Kidney epithelial cell (primary cell): Measurements from ENCODE around the gene SYCE1L. TPM values are rescaled to one million over a fixed set of nuclear protein-coding genes. Genes with fewer than 3 reads are reported as not detected.
"Not testable (repeated sequence)": the region's sequence is repeated elsewhere in the genome, so short reads cannot be mapped to it uniquely, and the experiment has no call there.

Experiments
- DNase-seq: peaks from one replicate; pipeline ENCODE4 v3.0.0-alpha.2; 2010; ENCODE audit warnings: low read depth
- H3K27me3 ChIP-seq: 2 replicates; pipeline ENCODE4 v1.6.0; 2011; ENCODE audit warnings: low read length; ENCODE audit not compliant: control insufficient read depth, insufficient read depth
- H3K36me3 ChIP-seq: 2 replicates; pipeline ENCODE4 v1.5.1; 2011; ENCODE audit warnings: low read length; ENCODE audit not compliant: control insufficient read depth, insufficient read depth
- H3K4me3 ChIP-seq: 2 replicates; pipeline ENCODE4 v1.5.1; 2011; ENCODE audit warnings: low read depth, mild to moderate bottlenecking, control low read depth, low read length
- total RNA-seq: library from RNA; depleted of rRNA; stranded (reverse); fragments of >200 nt; gene quantifications from 2 replicates; pipeline ENCODE4 v1.2.3, GENCODE V29; 2015
- TF ChIP-seq, protein P1 (sequence below): IDR thresholded peaks from 2 replicates; pipeline ENCODE4 v1.5.1; 2011; ENCODE audit warnings: mild to moderate bottlenecking, moderate library complexity, low read length, control low read depth, inconsistent platforms; ENCODE audit not compliant: insufficient read depth, poor library complexity, severe bottlenecking

Gene SYCE1L
- total RNA-seq, 1 donor from 2014 or later: 7.5 TPM

DNA sequence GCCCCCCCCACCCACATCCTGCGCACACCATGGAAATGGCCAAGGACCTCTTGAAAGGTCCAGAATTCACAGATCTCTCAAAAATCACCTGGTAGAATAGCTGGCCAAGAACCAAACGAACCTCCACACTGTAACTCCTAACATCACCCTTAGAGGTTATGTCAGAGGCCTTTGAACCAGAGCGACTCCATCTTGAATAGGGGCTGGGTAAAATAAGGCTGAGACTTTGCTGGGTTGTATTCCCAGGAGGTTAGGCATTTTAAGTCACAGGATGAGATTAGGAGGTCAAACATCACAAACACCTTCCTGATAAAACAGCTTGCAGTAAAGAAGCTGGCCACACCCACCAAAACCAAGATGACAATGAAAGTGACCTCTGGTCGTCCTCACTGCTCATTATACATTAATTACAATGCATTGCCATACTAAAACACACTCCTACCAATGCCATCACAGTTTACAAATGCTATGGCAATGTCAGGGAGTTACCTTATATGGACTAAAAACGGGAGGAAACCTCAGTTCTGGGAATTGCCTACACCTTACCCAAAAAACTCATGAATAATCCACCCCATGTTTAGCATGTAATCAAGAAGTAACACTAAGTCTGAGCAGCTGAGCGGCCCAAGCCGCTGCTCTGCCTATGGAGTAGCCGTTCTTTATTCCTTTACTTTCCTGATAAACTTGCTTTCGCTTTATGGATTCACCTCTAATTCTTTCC, 34.8 kb downstream of the SYCE1L start:
- no peaks in the 10 kb centered on the region for H3K36me3 ChIP-seq
- no peaks in the 10 kb centered on the region for H3K27me3 ChIP-seq
- no peak for DNase-seq
- TF ChIP-seq, protein P1, sequence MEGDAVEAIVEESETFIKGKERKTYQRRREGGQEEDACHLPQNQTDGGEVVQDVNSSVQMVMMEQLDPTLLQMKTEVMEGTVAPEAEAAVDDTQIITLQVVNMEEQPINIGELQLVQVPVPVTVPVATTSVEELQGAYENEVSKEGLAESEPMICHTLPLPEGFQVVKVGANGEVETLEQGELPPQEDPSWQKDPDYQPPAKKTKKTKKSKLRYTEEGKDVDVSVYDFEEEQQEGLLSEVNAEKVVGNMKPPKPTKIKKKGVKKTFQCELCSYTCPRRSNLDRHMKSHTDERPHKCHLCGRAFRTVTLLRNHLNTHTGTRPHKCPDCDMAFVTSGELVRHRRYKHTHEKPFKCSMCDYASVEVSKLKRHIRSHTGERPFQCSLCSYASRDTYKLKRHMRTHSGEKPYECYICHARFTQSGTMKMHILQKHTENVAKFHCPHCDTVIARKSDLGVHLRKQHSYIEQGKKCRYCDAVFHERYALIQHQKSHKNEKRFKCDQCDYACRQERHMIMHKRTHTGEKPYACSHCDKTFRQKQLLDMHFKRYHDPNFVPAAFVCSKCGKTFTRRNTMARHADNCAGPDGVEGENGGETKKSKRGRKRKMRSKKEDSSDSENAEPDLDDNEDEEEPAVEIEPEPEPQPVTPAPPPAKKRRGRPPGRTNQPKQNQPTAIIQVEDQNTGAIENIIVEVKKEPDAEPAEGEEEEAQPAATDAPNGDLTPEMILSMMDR: no peak
- H3K4me3 ChIP-seq: no peak overlapping the region

DNA sequence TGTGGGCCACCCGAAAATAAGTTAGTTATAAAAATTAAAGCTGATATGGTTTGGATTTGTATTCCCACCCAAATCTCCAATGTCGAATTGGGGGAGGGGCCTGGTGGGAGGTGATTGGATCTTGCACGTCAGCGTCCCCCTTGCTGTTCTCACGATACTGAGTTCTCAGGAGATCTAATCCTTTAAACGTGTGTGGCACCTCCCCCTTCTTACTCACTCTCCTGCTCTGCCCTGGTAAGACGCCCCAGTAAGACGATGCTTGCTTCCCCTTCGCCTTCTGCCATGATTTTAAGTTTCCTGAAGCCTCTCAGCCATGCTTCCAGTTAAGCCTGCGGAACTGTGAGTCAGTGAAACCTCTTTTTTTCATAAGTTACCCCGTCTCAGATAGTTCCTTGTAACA, 35.4 kb downstream of the SYCE1L start:
- TF ChIP-seq, protein P1: no peak
- Histone ChIP-seq H3K36me3 (no peaks in the 10 kb centered on the region), H3K27me3 (no peaks in the 10 kb centered on the region), H3K4me3 (no peak overlapping the region)
- no peak for DNase-seq

DNA sequence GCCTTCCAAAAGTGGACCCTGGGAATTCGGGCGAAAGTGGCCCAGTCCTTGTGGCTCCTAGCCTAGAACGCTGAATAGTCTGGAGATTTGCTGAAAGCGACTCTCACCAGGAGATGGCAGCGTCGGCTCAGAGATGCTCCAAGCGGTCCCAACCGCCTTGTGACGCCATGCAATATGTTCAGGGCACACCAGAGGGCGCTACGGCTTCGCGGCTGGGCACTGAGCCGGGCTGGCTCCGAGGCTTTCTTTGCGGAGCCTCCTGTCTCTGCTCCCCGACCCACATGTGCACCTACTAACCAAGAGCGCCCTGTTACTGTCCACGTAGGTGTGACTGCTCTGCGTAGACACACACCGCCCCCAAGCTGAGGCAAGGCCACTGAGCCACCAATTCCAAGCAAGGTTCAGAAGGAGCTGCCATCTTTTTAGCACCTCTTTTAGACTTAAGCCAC, 36.9 kb downstream of the SYCE1L start:
- Histone ChIP-seq H3K4me3 (no peak overlapping the region), H3K36me3 (peaks cover 1% of the 10 kb centered on the region), H3K27me3 (no peaks in the 10 kb centered on the region)
- TF ChIP-seq, protein P1: peak; percentile 99
- no peak for DNase-seq

DNA sequence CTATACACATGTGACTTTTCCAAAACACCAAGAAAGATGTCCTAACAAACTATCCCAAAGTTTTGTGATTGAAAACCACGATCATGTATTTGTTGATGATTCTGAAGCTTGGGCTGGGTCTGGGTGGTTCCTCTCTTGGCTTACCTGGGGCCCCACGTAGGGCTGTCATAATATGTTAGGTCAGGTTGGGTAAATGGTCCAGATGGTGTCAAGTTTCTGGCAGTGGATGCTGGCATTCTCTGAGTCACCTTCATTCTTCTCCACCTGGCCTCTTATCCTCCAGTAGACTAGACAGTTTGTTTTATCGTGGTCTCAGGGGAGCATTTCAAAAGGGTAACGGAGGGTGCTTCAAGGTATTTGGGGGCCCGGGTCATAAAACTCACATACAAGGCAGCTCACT, 39.4 kb downstream of the SYCE1L start:
- no peak overlapping the region for H3K4me3 ChIP-seq
- peaks cover 1% of the 10 kb centered on the region for H3K36me3 ChIP-seq
- no peaks in the 10 kb centered on the region for H3K27me3 ChIP-seq
- TF ChIP-seq, protein P1: no peak
- no peak for DNase-seq

DNA sequence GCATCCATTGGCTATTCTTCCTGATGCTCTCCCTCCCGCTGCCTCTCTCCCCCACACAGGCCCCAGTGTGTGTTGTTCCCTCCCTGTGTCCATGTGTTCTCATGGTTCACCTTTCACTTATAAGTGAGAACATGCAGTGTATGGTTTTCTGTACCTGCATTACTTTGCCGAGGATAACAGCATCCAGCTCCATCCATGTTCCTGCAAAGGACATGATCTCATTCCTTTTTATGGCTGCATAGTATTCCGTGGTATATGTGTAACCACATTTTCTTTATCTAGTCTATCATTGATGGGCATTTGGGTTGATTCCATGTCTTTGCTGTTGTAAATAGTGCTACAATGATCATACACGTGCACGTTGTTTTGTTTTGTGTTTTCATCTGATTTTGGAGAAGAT, 43.3 kb downstream of the SYCE1L start:
- H3K27me3 ChIP-seq: not testable (repeated sequence)

DNA sequence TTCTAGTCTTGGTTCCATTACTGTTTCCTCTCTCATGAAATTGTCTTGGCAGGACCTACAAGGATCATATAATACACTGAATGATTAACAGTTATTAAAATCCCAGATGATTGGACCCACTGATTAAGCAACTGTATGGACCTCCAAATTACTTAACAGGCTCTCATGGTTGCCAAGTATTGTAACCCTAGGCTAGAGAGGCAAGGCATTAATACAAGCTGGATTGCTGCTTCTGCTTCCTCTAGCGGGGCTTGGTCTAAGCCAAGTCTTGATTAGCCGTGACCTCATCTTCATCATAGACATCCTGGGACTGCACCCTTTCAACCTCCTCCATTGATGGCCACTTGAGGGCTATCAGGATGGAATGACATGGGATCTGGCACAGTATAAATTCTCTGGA, 46.9 kb downstream of the SYCE1L start:
- Histone ChIP-seq H3K27me3 (no peaks in the 10 kb centered on the region), H3K4me3 (no peak overlapping the region), H3K36me3 (no peaks in the 10 kb centered on the region)
- TF ChIP-seq, protein P1: no peak
- DNase-seq: no peak

More for the DNA sequence above, 43.3 kb downstream of the SYCE1L start:
- not testable (repeated sequence) for DNase-seq, H3K4me3 ChIP-seq, H3K36me3 ChIP-seq
